HL-60 (cell line): ENCODE data around the gene CNR2.
A peak's percentile ranks its signal among the peaks of the same experiment; 100 is the strongest.

Source experiments
- CTCF ChIP-seq: IDR thresholded peaks from one replicate; pipeline ENCODE4 v1.5.1; 2011; ENCODE audit warnings: low read length, control low read depth, inconsistent platforms; ENCODE audit not compliant: insufficient read depth
- GABPA ChIP-seq: IDR thresholded peaks from 2 replicates; pipeline ENCODE4 v1.6.1; 2012; ENCODE audit warnings: low read depth
- POLR2AphosphoS5 ChIP-seq: IDR thresholded peaks from 2 replicates; pipeline ENCODE4 v1.6.1; 2012; ENCODE audit warnings: low read depth
- SPI1 ChIP-seq: IDR thresholded peaks from 2 replicates; pipeline ENCODE4 v1.6.1; 2012; ENCODE audit warnings: low read depth, mild to moderate bottlenecking, borderline replicate concordance
- TF ChIP-seq, protein P1 (sequence below): IDR thresholded peaks from 2 replicates; pipeline ENCODE4 v1.6.1; 2012; ENCODE audit warnings: low read depth; ENCODE audit not compliant: insufficient replicate concordance

- TF ChIP-seq CTCF (no peak), GABPA (no peak), POLR2AphosphoS5 (no peak), SPI1 (peak; percentile 95)
- TF ChIP-seq, protein P1, sequence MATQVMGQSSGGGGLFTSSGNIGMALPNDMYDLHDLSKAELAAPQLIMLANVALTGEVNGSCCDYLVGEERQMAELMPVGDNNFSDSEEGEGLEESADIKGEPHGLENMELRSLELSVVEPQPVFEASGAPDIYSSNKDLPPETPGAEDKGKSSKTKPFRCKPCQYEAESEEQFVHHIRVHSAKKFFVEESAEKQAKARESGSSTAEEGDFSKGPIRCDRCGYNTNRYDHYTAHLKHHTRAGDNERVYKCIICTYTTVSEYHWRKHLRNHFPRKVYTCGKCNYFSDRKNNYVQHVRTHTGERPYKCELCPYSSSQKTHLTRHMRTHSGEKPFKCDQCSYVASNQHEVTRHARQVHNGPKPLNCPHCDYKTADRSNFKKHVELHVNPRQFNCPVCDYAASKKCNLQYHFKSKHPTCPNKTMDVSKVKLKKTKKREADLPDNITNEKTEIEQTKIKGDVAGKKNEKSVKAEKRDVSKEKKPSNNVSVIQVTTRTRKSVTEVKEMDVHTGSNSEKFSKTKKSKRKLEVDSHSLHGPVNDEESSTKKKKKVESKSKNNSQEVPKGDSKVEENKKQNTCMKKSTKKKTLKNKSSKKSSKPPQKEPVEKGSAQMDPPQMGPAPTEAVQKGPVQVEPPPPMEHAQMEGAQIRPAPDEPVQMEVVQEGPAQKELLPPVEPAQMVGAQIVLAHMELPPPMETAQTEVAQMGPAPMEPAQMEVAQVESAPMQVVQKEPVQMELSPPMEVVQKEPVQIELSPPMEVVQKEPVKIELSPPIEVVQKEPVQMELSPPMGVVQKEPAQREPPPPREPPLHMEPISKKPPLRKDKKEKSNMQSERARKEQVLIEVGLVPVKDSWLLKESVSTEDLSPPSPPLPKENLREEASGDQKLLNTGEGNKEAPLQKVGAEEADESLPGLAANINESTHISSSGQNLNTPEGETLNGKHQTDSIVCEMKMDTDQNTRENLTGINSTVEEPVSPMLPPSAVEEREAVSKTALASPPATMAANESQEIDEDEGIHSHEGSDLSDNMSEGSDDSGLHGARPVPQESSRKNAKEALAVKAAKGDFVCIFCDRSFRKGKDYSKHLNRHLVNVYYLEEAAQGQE, result no peak
These were observed 44.1 kb downstream of the CNR2 start for GRCh38 chr1:23869051-23869450.
